Panc1 (cell line): Measurements from ENCODE around the gene CALD1.

Experiments
- CTCF ChIP-seq: fragments of 450-650 bp; IDR thresholded peaks from 2 replicates; pipeline ENCODE4 v1.5.1; 2017; ENCODE audit warnings: mild to moderate bottlenecking
- POLR2AphosphoS5 ChIP-seq: IDR thresholded peaks from 2 replicates; pipeline ENCODE4 v1.6.1; 2012; ENCODE audit warnings: mild to moderate bottlenecking, low read depth, low read length, moderate library complexity

DNA sequence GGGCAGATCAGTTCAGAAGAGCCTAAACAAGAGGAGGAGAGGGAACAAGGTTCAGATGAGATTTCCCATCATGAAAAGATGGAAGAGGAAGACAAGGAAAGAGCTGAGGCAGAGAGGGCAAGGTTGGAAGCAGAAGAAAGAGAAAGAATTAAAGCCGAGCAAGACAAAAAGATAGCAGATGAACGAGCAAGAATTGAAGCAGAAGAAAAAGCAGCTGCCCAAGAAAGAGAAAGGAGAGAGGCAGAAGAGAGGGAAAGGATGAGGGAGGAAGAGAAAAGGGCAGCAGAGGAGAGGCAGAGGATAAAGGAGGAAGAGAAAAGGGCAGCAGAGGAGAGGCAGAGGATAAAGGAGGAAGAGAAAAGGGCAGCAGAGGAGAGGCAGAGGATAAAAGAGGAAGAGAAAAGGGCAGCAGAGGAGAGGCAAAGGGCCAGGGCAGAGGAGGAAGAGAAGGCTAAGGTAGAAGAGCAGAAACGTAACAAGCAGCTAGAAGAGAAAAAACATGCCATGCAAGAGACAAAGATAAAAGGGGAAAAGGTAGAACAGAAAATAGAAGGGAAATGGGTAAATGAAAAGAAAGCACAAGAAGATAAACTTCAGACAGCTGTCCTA is 154.1 kb downstream of the CALD1 start:
- no peak for TF ChIP-seq CTCF
- TF ChIP-seq POLR2AphosphoS5 = no peak
